Myocyte (in vitro differentiated cells): ENCODE data around the gene RALGPS1. TPM values are rescaled to one million over a fixed set of nuclear protein-coding genes. Genes with fewer than 3 reads are reported as not detected.

Experiments
- DNase-seq: peaks from one replicate; pipeline ENCODE4 v3.0.0-alpha.2; 2012; ENCODE audit warnings: low read depth
- total RNA-seq: library from RNA; depleted of rRNA; stranded (reverse); fragments of >200 nt; gene quantifications from 2 replicates; pipeline ENCODE4 v1.2.3, GENCODE V29; 2014

Gene RALGPS1
- total RNA-seq, 1 donor from 2014 or later, result 3.6 TPM

DNA sequence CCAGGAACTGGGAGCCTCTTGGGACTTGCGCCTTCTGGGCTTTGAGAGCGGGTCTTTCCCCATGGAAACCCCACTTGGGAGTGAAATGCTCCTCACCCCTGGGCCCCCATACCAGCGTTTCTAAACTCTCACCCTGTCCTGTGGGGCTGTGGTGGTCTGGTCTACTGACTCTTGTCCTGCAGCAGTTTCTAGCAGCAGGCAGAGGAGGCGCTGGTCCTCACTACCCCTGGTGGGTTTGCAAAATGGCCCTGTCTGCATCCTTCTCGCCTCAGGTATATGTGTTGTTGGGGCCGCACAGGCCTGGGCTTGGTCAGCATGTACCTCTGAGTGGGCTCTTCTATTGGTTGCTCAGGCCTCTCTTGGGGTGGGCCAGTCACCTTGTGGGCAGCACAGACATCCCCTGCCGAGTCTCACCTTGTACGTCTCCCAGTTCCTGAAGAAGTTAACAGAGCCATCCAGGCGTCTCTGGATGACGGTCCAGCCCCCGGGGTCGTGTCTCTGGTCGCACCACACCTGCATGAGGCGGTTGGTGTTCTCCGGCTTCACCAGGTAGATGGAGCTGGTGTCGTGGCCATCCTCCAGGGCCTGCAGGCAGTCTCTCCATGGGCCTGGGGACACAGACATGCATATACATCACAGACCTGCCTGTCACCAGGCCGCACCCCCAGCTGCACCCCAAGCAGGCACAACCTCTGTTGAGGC is 178.9 kb downstream of the RALGPS1 start:
- no peak for DNase-seq

DNA sequence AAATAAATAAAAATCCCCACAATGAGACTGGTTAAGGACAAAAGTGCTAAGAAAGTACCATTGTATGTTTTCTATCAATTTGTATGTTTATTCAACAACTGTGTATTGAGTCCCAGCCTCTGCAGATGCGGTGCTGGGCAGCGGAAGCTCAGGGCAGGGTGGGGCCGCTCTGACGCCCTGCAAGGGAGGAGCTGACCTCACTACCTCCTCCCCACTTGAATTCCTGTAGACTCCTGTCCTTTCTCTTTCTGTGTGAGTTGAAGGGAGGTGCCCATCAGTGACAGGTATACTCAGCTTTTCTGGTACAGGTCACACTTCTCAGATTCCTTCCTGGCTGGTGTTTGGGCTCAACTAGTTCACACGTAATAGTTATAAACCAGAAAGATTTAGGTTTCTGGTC is 180.8 kb downstream of the RALGPS1 start:
- no peak for DNase-seq

DNA sequence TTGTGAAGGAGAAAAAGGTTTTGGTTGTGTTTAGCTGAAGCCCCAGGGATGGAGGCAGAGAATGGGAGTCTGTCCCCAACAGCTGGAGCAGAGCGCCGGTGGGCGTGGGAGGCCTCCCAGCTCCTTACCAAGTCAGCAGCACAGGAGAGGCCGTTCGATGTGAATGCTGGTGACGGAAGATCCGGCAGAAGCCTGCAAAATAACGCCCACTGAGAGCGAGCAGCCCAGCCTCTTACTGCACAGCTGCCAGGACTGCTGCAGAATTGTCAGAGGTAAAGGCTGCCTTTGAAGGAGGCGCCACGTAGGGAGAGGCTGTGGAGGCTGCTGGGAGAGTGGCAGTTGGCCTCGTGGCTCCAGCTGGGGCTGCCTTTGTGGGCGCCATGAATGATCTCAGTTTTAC is 181.6 kb downstream of the RALGPS1 start:
- no peak for DNase-seq

DNA sequence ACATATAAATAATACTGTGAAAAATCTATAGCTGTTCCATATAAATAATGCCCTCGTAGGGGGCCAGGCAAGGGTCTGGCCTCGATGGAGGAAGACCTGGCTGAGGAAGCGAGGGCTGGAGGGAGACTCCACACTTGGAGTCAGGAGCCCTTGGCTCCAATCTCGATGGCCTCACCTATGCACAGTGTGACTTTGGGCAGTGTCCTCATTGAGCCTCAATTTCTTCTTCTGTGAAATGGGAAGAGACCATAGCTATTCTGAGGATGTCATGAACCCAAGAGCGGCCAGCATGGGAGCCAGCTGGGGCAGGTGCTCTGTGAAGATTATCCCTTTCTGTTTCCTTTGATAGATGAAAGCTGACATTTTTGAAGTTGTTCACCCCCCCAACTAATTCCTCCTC is 183.1 kb downstream of the RALGPS1 start:
- DNase-seq, result no peak

DNA sequence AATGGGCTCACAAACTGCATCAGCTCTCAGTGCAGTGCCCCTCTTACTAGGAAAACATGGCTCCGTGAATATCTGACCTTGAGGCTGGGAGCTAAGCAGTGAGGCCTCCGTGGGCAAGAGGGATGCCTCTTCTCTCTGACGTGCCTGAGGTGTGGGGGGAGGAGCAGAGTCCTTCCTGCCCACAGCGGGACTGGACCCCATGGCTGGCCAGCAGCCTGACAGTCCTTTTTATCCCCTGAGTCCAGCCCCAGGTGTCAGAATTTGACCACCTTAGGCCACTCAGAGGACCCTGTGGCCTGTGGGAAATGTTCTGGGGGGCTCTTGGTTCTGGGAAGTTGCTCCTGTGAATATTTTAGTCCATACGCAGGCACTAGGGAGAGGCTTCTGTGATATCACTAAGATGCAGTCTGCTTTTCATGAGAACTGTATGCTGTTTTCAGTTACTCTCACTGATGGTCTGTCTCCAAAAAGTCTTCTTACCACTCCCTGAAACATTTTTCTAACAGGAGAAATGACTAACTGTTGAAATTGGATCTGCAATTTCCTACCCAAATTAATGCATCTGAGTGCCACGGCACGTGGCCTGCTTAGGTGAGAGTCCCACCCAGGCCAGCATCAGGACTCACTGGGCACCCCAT is 184.5 kb downstream of the RALGPS1 start:
- DNase-seq, result no peak

DNA sequence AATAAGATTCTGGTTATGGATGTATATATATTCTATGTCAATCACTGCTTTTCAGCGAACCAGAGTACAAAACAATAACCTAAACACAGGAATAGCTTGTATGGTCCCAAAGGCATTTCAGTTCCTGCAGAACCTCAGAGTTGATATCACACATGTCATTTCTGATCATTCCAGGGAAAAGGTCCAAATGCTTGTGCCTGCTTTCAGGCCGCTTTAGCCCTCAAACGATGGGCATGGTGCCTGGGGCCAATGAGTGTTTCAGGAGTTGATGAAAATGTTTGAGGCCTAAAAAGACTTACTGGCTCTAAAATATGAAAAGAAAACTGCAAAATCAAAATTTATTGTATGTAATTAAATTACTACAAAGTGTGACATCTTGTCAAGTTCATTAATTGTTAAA is 185.1 kb downstream of the RALGPS1 start:
- no peak for DNase-seq

DNA sequence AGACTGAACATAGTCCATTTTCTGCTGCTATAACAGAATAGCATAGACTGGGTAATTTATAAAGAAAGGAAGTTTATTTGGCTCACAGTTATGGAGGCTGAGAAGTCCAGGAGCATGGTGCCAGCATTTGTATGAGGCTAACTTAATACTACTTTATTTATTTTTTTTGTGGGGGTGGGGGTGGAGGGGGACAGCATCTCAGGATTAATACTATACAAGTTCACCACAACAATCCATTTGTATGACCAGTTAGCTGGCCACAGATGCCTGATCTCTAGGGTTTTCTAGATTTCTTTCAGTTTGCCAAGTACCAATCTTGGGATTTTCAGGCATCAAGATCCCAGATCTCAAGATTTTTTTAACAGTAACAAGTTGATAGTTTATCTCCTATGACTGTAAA is 187.6 kb downstream of the RALGPS1 start:
- no peak for DNase-seq

DNA sequence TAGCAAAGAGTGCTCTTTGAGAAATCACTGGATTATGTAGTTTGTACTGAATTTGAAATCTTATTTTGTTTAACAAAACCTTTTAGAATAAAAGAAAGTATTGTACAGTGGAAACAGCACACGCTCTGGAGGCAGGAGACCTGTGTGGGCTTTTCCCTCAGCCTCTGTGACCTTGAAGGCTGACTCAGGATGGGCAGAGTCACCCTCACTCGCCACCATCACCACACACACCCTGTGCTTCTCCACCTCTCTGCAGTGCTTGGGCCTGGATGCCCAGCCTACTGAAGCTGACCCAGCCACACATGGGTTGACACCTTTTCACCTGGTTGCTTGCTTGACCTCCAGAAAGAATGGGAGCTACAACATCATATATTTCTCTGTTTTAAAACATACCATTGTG is 188.2 kb downstream of the RALGPS1 start:
- DNase-seq, result no peak

DNA sequence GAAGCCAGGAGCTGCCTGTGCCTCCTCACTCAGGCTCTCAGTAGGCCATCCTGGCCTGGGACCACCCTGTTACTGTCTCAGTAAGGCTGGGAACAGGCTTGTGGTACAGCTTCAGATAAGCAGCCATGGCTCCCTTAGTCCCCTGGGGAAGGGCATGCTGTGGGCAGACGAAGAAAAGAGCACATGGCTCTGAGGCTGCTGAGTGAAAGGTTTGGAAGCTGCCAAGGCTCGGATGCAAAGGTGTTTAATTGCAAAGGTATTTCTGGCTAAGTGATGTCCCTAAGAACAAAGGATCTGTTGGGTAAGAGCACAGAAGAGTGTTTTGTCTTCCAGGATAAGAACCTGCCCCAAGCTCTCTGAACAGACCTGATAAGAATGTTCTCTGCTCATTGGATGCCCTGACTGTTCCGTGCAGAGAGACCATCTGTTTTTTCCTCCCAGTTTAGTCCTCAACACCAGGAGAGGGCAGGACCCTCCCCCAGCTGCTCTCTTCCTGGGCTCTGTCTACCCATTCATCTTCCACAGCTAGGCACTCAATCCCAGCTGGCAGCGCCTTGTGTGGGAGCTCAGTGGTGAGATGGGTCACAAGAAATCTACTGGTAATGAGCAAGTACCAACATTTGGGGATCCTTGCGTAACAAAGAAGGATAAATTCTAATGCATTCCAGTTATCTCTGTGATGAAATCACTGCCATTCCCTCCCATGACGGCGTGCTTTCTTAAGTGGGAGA is 190.2 kb downstream of the RALGPS1 start:
- DNase-seq, result no peak

DNA sequence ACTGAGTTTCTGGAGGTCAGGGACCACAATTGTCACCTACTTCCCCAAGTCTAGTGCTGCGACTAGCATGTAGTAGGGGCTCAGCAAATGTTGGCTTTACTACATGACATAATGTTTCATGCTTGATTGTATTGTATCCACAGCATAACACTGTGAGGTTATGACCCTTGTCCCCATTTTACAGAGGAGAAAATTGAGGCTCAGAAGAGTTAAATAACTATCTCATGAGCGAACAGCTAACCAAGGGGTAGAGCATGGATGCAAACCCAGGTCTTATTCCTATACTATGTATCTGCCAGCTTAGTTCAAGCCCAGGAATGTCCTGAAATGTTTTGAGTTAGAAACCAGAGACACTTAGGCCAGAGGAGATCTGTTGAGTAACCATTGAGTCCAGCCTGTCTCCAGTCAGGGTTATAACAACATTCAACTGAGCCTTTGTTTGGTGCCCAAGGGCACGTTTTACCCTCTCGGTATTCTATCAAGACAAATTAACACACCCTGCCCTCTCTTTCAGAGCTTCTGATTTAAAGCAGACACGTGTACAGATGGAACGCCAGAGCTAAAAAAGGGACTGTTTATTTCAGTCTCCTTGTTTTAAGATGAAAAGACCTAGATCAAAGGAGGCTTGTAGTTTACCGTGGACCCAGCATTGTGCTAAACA is 191.4 kb downstream of the RALGPS1 start:
- DNase-seq, result no peak

DNA sequence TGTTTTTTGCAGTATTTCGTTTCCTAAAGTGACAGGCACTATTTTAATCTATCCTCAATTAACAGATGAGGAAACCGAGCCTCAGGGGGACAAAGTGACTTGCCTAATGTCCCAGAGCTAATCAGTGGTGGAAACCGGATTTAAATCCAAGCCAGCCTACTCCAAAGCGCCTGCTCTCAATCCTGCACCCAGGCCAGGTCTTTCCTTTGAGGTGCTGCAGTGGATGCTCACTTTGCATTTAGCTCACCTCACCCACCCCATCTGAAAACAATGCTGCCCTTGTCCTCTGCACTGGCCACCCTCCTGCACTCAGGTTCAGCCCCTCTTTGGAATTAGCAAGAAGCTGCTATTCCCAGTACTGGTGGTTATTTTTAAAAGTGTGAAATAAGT is 191.9 kb downstream of the RALGPS1 start:
- DNase-seq, result no peak

DNA sequence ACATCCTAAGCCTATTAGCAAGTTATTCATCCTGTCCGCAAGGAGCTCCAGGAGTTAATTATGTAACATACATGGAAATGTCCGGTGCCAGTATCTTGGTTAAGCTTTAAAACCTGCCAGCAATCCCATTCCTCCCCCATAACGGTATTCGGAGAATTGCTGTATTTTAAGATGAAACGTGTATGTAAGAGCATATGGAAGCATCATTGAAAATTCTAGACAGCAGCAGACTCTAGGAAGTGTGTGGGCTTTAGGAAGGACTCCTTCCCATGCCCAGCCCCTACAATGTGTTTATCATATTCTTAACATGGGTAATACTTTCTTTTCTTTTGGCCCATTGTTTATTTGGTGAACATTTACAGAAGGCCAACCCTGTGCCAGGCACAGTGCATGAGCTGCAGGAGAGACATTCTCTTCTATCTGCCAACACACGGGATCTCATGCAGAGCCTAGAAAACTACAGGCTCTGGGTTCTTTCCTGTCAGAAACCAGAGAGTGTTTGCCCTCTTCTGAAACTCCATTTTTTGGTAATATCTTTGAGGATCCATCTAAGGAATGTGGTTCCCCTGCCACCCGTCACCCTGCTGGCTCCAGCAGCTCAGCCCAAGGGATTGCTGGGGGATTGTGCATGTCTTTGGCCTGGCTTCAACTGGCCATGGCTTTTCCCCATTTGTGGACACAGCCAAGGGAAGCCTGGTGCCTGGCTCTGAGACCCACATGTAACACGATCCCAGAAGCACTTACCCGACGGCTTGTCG is 192.8 kb downstream of the RALGPS1 start:
- no peak for DNase-seq

DNA sequence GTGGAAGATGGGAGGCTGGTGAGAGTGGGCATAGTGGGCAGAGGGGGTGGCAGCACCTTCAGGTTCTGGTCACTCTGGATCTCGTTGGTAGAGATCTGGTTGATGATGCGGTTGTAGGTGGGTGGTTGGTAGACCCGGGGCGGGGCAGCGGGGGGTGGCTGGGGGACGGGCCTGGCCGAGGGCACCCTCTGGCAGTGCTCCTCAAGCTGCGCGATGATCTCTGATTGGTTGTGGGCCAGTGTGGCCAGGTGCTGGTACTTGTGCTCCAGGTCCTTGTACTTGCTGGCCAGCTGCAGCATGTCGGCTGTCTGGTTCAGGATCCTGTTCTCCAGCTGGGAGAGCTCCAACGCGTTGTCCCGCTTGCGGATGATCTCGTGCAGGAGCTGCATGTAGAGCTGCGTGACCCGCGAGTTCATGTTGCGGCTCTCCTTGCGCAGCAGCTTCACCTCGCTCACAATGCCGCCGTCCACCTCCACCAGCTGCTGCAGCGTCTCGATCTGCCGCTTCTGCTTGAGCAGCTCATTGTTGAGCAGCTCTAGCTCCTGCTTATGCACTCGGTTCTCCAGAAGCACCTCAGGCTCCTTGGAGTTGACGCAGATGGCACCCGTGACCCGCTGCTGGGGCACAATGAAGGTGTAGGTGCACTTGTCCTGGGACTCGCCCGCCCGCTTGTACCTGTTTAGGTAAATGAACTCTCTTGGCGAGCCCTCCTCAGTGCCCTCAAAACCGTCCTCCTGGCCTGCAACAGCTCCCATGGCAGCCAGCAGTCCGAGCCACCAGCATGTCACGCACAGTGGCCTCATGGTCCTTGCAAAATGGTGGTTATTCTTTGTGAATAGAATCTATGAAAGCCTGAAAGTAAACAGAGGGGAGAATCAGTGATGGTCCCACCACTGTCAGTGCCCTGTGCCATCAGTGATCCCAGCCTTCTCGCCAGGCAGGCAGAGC is 193.6 kb downstream of the RALGPS1 start:
- no peak for DNase-seq

DNA sequence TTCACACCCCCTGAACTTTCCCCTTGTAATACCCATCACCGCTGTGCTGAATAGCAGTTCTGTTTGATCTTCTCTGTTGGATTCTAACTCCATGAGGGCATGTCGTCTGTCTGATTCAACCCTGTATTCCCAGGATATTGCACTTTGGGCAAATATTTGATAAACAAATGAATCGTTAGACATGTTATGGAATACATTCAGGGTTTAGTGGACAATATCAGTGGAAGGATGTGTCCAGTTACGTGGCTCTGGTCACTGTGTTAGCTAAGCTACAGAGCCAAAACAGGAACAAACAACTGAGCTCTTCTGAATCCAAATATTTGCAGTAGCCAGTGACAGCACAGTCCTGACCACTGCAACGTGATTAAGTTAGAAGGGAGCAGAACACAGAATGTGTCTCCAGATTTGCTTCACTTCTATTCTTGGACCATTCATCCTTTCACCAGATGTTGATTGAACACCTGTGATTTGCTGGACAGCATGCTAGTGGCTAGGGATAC is 194.7 kb downstream of the RALGPS1 start:
- peak; percentile 41 for DNase-seq

DNA sequence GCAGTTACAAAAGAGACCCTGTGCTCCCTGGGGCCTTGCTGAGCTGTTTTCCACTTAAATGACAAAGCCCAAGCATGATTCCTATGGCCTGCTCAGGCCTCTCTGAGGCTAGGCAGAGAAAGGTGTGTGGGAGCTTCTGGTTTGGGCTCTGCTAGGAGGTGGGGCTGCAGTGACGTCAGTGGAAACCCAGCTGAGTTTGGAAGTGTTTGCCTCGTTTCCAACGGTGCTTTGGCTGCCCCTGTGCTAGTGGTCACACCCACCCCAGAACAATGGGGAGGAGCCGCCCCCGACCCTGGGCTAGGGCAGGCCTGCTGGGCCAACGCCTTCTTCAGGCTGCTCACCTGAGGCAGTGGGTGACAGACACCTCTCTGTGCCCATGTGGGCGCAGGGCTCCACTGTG is 197.5 kb downstream of the RALGPS1 start:
- no peak for DNase-seq

DNA sequence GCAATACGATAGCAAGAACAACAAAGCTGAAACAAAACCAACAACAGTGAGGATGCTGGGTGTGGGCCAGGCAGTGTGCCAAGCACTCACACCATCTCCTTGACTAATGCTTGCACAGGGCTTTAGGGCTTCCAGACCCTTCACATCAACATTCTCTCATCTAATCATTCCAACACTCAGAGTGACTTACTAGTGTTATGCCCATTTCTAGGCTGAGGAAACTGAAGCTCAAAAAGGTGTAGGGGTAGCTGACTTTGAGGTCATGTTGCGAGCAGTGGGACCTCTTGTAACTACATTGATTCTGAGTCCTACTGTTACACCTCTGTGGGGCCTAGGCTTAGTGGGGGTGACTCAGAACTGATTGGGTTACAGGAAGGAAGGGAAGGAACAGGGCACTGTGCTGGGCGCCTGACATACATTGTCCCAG is 198.2 kb downstream of the RALGPS1 start:
- no peak for DNase-seq

DNA sequence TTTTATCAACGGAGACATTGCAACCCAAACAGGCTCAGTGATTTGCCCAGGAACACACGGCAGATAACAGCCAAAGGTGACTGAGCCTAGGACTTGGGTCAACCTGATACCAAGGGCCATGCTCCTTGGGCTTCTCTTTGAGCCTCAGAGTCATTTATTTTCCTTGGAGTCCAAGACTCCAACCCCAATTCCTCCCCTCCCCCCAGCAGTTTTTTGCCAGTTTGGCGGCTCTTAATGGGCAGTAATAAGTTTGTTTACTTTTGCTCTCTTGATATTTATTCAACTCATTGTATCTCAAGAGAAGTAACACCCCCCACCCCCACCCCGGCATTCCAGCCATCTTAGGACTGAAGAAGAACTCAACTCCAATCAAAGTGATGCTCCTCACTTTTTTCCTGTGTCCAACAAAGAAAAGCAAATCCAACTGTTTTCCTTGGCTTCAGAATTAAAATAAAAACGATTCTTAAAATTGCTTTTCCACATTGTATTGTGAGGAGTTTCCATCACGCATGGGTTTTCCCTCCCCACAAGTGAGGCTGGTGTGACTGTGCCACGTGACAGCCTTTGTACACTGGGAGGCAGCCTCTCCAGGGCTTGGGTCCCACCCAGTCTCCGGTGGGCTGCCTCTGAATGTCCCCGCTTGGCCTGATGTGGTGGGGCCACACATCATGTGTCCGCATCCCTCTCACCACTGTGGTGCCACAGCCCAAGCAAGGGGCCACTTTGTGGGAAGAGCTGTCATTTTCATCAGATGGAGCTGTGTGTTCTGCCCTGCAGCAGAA is 198.8 kb downstream of the RALGPS1 start:
- DNase-seq, result no peak

DNA sequence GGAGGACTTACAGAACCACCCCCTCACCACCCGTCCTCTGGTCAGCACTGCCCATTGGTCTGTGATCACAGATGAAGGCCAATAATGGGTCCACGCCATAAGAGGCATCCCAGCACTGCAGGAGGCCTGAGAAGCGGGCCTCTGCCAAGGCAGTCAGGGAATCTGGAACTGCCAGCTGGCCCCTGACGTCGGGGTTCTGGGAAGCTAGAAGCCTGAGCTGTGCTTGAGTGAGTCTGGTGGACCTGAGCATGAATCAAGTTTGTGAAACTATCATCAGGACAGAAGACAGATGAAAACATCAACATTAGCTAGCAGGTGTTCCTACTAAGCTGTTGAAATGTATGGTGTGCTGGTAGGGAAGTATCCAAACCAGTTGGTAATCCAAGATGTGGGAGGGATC is 200.0 kb downstream of the RALGPS1 start:
- no peak for DNase-seq

DNA sequence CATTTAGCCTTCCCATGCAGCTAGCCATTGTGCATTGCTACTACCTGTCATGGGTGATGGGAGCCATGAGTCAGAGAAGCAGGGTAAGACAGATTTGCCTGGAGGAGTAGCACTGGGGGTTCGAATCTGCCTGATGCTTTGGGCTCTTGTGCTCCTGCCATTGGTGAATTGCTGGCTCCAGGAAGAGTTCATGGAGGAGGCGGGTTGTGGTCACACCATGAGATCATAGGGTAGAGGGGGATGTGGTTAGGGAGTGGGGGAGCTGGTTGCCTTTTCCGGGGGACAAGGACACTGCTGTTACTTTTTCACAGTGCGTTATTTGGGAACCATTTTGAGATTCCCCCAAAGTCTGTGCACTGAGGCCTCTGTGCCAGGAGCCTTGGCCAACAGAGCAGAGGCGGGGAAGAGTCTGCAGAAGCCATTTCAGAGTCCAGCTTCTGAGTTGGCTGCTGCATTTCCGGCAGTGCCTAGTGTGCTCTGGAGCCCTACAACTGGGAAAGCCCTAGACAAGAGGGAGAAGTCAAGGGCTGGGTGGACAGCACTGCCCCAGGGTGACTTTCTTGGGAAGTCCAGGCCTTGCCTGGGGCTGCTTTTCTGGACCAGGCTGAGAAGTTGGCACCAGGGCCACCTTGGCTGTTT is 201.6 kb downstream of the RALGPS1 start:
- no peak for DNase-seq
